ENCODE measurements around the gene KCNIP4. TPM values are rescaled to one million over a fixed set of nuclear protein-coding genes. Genes with fewer than 3 reads are reported as not detected.

KCNIP4 gene
- total RNA-seq, 1 donor from 2014 or later: 0.53 TPM

- Histone ChIP-seq H3K36me3 (ENCODE audit: control insufficient read depth, insufficient read depth, low read length) (no peaks in the 10 kb centered on the region), H3K4me3 (ENCODE audit: low read depth, low read length) (no peak overlapping the region), H3K27me3 (ENCODE audit: control insufficient read depth, insufficient read depth, low read length) (peaks cover 2% of the 10 kb centered on the region)
- DNase-seq (ENCODE audit: low read depth): peak; percentile 54
- FAIRE-seq: no peak
- peak; percentile 37 for TF ChIP-seq CTCF (IDR thresholded peaks at IDR 0.05; ENCODE audit: insufficient read depth, low read length, severe bottlenecking)
Measured at GRCh38 chr4:21512353-21512752, 436.2 kb downstream of the KCNIP4 start.

- TF ChIP-seq CTCF (IDR thresholded peaks at IDR 0.05; ENCODE audit: insufficient read depth, low read length, severe bottlenecking): peak; percentile 16
- Histone ChIP-seq H3K4me3 (ENCODE audit: low read depth, low read length) (no peak overlapping the region), H3K27me3 (ENCODE audit: control insufficient read depth, insufficient read depth, low read length) (no peaks in the 10 kb centered on the region), H3K36me3 (ENCODE audit: control insufficient read depth, insufficient read depth, low read length) (no peaks in the 10 kb centered on the region)
- FAIRE-seq (no peak), DNase-seq (ENCODE audit: low read depth) (peak; percentile 30)
Measured at GRCh38 chr4:21507439-21507838, 441.1 kb downstream of the KCNIP4 start.

DNA sequence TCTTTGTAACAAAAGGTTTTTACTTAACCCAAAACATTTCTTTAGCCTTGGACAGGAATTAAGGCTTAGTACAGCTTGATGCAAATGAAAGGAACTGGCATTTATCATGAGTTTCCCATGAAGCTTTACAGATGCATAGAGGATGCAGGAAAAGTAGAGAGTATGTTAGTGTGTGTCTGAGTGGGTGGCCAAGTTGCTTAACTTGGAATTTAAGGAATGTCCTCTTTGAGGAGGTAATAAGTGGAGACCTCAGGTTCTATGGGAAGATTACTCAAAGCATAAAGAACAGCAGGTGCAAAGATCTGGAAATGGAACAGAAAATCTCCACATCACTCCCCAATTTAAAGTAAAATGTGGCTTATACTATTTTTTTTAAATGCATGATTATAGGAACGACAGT is 457.9 kb downstream of the KCNIP4 start:
- H3K27me3 ChIP-seq (ENCODE audit: control insufficient read depth, insufficient read depth, low read length): no peaks in the 10 kb centered on the region
- H3K36me3 ChIP-seq (ENCODE audit: control insufficient read depth, insufficient read depth, low read length): no peaks in the 10 kb centered on the region
- FAIRE-seq (no peak), DNase-seq (ENCODE audit: low read depth) (no peak)
- H3K4me3 ChIP-seq (ENCODE audit: low read depth, low read length): no peak overlapping the region
- TF ChIP-seq CTCF (IDR thresholded peaks at IDR 0.05; ENCODE audit: insufficient read depth, low read length, severe bottlenecking): no peak

GRCh38 chr4:21476757-21477156 is 471.8 kb downstream of the KCNIP4 start:
- Histone ChIP-seq H3K36me3 (ENCODE audit: control insufficient read depth, insufficient read depth, low read length) (no peaks in the 10 kb centered on the region), H3K4me3 (ENCODE audit: low read depth, low read length) (no peak overlapping the region), H3K27me3 (ENCODE audit: control insufficient read depth, insufficient read depth, low read length) (no peaks in the 10 kb centered on the region)
- FAIRE-seq: no peak
- no peak for TF ChIP-seq CTCF (IDR thresholded peaks at IDR 0.05; ENCODE audit: insufficient read depth, low read length, severe bottlenecking)
- peak; percentile 13 for DNase-seq (ENCODE audit: low read depth)

DNA sequence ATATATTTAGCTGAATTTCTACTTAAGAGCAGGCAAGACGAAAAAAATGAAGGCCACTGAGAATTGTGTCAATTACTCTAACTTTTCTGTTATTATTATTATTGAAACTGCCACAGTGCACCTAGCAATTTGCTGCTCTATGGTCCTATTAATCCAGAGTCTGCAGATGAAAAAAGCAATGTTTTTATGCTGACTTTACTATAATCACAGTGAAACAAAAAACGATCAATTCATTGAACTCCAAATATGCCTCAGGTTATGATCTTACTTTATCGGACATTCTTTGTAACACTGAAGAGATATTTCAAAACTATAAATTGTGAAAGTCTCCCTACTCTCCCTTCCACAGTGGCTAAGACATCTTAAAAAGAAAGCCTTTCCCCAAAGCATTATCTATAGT is 474.4 kb downstream of the KCNIP4 start:
- H3K4me3 ChIP-seq (ENCODE audit: low read depth, low read length): no peak overlapping the region
- TF ChIP-seq CTCF (IDR thresholded peaks at IDR 0.05; ENCODE audit: insufficient read depth, low read length, severe bottlenecking): no peak
- DNase-seq (ENCODE audit: low read depth): no peak
- H3K27me3 ChIP-seq (ENCODE audit: control insufficient read depth, insufficient read depth, low read length): no peaks in the 10 kb centered on the region
- no peak for FAIRE-seq
- H3K36me3 ChIP-seq (ENCODE audit: control insufficient read depth, insufficient read depth, low read length): no peaks in the 10 kb centered on the region

- no peaks in the 10 kb centered on the region for H3K36me3 ChIP-seq (ENCODE audit: control insufficient read depth, insufficient read depth, low read length)
- TF ChIP-seq CTCF (IDR thresholded peaks at IDR 0.05; ENCODE audit: insufficient read depth, low read length, severe bottlenecking): no peak
- peak; percentile 65 for DNase-seq (ENCODE audit: low read depth)
- H3K4me3 ChIP-seq (ENCODE audit: low read depth, low read length): no peak overlapping the region
- no peaks in the 10 kb centered on the region for H3K27me3 ChIP-seq (ENCODE audit: control insufficient read depth, insufficient read depth, low read length)
- FAIRE-seq: no peak
Measured at GRCh38 chr4:21470535-21470934, 478.0 kb downstream of the KCNIP4 start.

Measured in bronchial epithelial cell (primary cell).